Measurements from ENCODE around the gene NUP210.

Gene NUP210

DNA sequence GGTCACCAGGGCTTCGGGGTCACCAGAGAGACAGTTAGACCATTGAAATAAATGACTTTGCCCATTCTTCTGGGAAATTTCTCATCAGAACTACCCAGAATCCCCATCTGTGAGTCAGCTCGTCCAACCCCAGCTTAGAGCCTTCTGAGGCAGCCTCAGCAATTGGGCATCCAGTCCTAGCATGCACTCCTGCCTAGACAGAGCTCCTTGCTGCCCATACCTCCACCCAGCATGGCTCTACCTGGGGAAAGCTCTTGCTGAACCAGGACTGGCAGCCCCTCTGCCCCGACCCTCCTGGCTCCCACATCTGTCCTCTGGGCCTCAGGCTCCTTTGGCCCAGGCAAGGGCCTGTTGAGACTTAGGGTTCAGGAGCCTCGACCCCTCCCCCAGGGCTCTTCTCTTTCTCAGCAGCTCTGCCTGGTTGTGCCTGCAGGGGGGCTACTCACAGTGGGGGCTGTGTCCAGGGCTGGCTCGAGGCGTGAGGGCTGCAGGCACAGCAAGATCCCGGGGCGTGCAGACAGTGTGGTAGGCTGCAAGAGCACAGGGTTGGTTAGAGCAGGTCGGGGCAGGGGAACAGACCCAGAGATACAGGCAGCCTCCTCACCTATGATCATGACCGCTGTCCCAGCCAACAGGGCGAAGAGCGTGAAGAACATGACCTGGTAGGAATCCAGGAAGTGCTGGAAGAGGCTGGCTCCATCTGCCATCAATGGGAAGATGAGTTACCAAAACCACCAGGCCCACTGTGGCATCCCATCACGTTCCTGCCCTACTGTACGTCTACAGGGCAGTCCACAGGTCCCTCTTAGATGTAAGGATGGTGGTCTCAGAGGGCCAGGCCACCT, 101.3 kb downstream of the NUP210 start:
- TF ChIP-seq, protein P1, sequence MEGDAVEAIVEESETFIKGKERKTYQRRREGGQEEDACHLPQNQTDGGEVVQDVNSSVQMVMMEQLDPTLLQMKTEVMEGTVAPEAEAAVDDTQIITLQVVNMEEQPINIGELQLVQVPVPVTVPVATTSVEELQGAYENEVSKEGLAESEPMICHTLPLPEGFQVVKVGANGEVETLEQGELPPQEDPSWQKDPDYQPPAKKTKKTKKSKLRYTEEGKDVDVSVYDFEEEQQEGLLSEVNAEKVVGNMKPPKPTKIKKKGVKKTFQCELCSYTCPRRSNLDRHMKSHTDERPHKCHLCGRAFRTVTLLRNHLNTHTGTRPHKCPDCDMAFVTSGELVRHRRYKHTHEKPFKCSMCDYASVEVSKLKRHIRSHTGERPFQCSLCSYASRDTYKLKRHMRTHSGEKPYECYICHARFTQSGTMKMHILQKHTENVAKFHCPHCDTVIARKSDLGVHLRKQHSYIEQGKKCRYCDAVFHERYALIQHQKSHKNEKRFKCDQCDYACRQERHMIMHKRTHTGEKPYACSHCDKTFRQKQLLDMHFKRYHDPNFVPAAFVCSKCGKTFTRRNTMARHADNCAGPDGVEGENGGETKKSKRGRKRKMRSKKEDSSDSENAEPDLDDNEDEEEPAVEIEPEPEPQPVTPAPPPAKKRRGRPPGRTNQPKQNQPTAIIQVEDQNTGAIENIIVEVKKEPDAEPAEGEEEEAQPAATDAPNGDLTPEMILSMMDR (IDR thresholded peaks at IDR 0.05; ENCODE audit: insufficient read depth, low read depth, low read length, missing control alignments), result no peak
- no peak overlapping the region for H3K4me3 ChIP-seq (ENCODE audit: low read depth, low read length)
- DNase-seq (ENCODE audit: low read depth), result no peak

DNA sequence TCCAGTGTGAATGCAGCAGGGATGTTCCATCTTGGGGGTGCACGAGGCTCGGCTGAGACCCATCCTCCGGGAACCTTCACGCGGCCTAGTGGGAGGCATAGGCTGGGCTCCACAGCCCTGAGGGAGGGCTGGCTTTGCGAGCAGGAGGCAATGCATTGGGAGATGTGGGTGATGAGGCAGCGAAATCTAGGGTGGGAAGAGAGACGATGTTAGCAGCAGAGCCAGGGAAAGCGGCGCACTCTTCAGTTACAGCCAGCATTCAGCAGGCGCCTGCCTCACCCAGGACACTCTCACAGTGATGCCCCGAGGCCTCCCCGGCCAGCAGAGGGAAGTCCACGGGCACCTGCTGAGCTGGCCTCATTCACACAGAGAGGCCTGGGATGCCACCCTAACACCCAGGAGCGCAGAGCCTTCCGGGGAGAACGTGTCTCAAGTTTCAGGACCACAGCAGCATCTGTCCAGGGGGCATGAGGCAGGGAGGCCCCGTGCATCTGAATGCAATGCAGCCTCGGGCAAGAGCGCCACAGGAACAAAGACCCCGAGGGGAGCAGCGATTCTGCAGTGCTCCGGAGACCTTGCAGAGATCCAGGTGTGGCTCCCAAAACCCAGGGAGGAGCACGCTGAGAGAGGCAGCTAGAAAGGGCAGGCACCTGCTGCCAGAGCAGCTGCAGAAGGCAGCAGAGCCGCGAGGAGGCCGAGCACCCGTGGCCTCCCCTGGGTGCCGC, 102.4 kb downstream of the NUP210 start:
- no peak overlapping the region for H3K4me3 ChIP-seq (ENCODE audit: low read depth, low read length)
- TF ChIP-seq, protein P1 (IDR thresholded peaks at IDR 0.05; ENCODE audit: insufficient read depth, low read depth, low read length, missing control alignments), result no peak
- no peak for DNase-seq (ENCODE audit: low read depth)

DNA sequence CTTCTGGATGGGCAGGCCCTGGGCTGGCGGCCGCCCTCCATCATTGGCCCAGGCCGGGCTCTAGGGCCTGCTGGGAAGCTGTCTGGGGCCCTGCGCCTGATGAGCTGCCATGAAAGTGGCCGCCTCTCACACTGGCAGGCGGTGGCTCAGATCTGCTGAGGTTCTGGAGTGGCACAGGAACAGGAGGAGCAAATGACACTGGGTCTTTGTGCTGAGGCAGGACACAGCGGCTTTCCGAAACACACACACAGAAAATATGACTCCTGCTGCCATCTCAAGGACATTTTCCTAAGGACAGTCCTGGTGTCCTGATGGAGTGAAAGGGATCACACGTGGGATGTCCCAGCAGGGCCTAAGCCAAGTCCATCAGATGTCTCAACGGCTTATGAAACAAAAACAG, 103.5 kb downstream of the NUP210 start:
- TF ChIP-seq, protein P1 (IDR thresholded peaks at IDR 0.05; ENCODE audit: insufficient read depth, low read depth, low read length, missing control alignments), result no peak
- no peak for DNase-seq (ENCODE audit: low read depth)
- H3K4me3 ChIP-seq (ENCODE audit: low read depth, low read length), result no peak overlapping the region

DNA sequence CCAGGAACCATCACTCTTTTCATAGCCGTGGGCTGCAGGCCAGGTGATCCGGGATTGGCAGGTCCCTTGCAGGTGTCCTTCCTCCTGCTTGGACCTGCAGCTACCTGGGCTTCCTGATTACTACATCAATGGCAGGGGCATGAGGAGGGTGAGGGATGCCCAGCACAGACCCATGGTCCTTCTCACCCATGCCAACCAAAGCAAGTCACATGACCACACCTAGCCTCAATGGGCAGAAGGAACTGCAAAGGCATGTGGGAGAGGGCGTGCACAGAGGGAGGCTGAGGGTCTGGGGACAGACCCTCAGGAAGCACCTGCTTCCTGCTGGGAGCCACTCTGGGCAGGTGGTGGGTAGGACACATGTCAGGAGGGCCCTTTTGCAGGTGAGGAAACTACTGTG, 105.2 kb downstream of the NUP210 start:
- DNase-seq (ENCODE audit: low read depth), result no peak
- TF ChIP-seq, protein P1 (IDR thresholded peaks at IDR 0.05; ENCODE audit: insufficient read depth, low read depth, low read length, missing control alignments), result no peak
- no peak overlapping the region for H3K4me3 ChIP-seq (ENCODE audit: low read depth, low read length)

DNA sequence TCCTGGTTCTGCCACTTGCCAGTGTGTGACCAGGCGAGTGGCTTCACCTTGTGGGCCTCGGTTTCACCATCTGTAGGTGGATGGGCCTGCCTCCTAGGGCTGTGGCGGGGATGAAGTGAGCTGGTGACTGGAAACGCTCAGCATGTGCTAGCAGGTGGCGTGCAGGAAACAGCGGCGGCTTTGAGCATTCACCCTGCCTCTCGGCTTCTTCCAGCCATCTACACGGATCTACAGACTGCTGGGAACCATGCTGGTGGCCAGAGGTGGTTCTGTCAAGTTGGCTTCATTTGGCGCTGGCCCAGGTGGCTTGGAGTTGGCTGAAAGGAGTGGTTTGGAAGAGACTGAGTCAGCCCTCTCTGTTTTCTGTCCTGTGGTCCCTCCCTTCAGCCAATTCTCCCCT, 106.3 kb downstream of the NUP210 start:
- H3K4me3 ChIP-seq (ENCODE audit: low read depth, low read length), result no peak overlapping the region
- DNase-seq (ENCODE audit: low read depth), result no peak
- TF ChIP-seq, protein P1 (IDR thresholded peaks at IDR 0.05; ENCODE audit: insufficient read depth, low read depth, low read length, missing control alignments), result no peak

DNA sequence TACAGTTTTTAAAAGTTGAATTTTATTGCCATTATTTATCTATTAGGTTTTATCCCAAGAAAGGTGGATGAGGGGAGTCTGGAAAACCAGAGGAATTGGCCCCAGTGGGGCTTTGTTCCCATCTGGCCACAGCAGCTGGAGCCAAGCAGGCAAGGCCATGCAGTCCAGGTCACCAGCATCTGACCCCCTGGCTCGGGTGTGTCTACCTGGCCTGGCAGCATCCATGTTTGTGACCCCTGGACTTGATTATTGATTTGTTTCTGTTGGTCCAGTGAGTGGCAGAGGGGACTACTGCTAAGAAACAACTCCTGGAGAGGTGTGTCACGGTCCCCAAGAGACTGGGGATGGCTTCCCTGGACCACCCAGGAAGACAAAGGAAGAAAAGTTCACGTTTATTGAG, 111.1 kb downstream of the NUP210 start:
- DNase-seq (ENCODE audit: low read depth), result no peak
- TF ChIP-seq, protein P1 (IDR thresholded peaks at IDR 0.05; ENCODE audit: insufficient read depth, low read depth, low read length, missing control alignments), result no peak
- H3K4me3 ChIP-seq (ENCODE audit: low read depth, low read length), result no peak overlapping the region

All from GM12865 (cell line).